ENCODE data around the gene TTLL7.

DNA sequence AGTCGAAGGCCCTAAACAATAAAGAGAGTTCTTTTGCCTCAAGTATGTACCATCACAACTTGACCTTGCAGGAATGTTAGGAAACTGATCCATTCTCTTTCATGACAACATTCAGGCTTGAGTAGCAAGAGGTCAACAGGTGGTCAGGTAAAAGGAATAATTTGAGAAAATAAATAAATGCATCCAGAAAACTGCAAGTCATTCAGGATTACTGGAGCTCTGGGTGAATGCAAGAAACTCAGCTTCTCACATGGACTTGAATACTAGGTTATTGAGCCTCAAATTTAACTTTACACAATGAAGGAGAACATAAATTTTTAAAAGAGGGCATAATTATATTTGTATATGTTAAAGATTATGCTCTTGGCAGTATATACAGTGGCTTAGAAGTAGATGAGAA lies 76.5 kb downstream of the TTLL7 start:
- TF ChIP-seq POLR2A (IDR thresholded peaks at IDR 0.05) = no peak
- TF ChIP-seq EP300 (IDR thresholded peaks at IDR 0.05) = no peak
- TF ChIP-seq, protein P1, sequence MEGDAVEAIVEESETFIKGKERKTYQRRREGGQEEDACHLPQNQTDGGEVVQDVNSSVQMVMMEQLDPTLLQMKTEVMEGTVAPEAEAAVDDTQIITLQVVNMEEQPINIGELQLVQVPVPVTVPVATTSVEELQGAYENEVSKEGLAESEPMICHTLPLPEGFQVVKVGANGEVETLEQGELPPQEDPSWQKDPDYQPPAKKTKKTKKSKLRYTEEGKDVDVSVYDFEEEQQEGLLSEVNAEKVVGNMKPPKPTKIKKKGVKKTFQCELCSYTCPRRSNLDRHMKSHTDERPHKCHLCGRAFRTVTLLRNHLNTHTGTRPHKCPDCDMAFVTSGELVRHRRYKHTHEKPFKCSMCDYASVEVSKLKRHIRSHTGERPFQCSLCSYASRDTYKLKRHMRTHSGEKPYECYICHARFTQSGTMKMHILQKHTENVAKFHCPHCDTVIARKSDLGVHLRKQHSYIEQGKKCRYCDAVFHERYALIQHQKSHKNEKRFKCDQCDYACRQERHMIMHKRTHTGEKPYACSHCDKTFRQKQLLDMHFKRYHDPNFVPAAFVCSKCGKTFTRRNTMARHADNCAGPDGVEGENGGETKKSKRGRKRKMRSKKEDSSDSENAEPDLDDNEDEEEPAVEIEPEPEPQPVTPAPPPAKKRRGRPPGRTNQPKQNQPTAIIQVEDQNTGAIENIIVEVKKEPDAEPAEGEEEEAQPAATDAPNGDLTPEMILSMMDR (IDR thresholded peaks at IDR 0.05) = no peak

Measured in tibial nerve (tissue), 4 donors.